Ovary (tissue), 3 donors: Measurements from ENCODE around the gene OR8A1.

ENCODE experiments used
- POLR2A ChIP-seq: fragments of 450-650 bp; IDR thresholded peaks from one replicate; pipeline ENCODE4 v1.6.1; 2017; ENCODE audit warnings: antibody characterized with exemption, mild to moderate bottlenecking, moderate library complexity
- TF ChIP-seq, protein P1 (sequence below), 3 donors: fragments of 450-650 bp in 2 of 3; fragments of 200-600 bp in 1 of 3; IDR thresholded peaks; one replicate each; pipeline versions ENCODE4 v1.5.1 to v1.8.0; 2016 to 2022; ENCODE audit warnings: antibody characterized with exemption in 3 of 3, mild to moderate bottlenecking in 1 of 3
- donor health status: DM: no; HTN: no; CAD: no.

DNA sequence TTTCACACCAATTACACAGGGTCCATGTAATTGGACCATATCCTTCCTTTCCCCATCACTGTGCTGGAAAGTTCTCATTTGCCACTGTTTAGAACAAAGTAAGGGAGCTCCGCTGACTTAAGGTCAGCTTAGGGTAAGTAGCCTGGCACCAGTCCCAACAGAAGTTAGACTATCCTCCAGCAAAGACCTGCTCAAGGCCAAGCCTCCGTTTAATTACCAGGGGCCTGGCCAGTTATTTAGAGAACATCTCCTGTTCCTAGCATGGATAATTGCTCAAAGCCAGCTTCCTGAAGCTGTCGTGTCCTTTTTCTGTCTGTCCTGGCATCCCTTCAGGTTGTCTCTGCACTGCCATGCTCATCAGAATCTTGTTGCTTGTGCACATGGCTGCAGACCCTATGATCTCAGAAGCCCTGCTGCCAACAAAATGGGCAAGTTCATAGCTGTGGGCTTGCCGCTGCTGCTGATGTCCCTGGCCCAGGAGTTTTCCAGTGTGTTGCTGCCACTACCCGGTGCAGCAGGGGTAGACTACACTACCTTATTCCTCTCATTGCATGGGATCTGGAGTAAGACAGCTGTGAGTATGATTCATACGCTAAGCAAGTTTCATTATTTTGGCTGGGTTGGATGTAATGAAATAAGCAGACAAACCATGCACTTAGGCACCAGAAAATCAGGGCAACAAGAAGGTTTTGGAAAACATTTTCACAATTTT lies 8.1 kb downstream of the OR8A1 start:
- TF ChIP-seq, protein P1, sequence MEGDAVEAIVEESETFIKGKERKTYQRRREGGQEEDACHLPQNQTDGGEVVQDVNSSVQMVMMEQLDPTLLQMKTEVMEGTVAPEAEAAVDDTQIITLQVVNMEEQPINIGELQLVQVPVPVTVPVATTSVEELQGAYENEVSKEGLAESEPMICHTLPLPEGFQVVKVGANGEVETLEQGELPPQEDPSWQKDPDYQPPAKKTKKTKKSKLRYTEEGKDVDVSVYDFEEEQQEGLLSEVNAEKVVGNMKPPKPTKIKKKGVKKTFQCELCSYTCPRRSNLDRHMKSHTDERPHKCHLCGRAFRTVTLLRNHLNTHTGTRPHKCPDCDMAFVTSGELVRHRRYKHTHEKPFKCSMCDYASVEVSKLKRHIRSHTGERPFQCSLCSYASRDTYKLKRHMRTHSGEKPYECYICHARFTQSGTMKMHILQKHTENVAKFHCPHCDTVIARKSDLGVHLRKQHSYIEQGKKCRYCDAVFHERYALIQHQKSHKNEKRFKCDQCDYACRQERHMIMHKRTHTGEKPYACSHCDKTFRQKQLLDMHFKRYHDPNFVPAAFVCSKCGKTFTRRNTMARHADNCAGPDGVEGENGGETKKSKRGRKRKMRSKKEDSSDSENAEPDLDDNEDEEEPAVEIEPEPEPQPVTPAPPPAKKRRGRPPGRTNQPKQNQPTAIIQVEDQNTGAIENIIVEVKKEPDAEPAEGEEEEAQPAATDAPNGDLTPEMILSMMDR (IDR thresholded peaks at IDR 0.05), result no peak
- no peak for TF ChIP-seq POLR2A
